Peyer's patch (tissue), 4 donors: ENCODE measurements around the gene NRIP1. TPM values are rescaled to one million over a fixed set of nuclear protein-coding genes. Genes with fewer than 3 reads are reported as not detected.

ENCODE experiments used
- DNase-seq, 3 donors: peaks; one replicate each; pipeline ENCODE4 v3.0.0-alpha.2; 2017 to 2019
- H3K27ac ChIP-seq, 4 donors: fragments of 200-600 bp; sonication (generic); one replicate each; pipeline ENCODE4 v1.5.1; 2016 to 2019
- H3K27me3 ChIP-seq, 2 donors: fragments of 200-600 bp; sonication (generic); one replicate each; pipeline ENCODE4 v1.5.1; 2019
- H3K36me3 ChIP-seq, 3 donors: fragments of 200-600 bp; sonication (generic); one replicate each; pipeline ENCODE4 v1.5.1; 2016 to 2019
- H3K4me1 ChIP-seq, 4 donors: fragments of 200-600 bp; sonication (generic); one replicate each; pipeline ENCODE4 v1.5.1; 2016 to 2019
- H3K4me3 ChIP-seq, 4 donors: fragments of 200-600 bp; sonication (generic); 1 replicate in 3 of 4; 2 replicates in 1 of 4; pipeline ENCODE4 v1.5.1; 2016 to 2019; ENCODE audit warnings: mild to moderate bottlenecking in 1 of 4
- H3K9me3 ChIP-seq, 4 donors: fragments of 200-600 bp; sonication (generic); one replicate each; pipeline ENCODE4 v1.5.1; 2016 to 2019; ENCODE audit warnings: mild to moderate bottlenecking in 1 of 4
- POLR2A ChIP-seq, 2 donors: fragments of 450-650 bp; IDR thresholded peaks; one replicate each; pipeline ENCODE4 v1.5.1; 2017; ENCODE audit warnings: antibody characterized with exemption in 2 of 2, mild to moderate bottlenecking in 2 of 2, moderate library complexity in 2 of 2
- total RNA-seq, 4 donors: library from RNA; depleted of rRNA; stranded (reverse); fragments of >200 nt; gene quantifications; one replicate each; pipeline ENCODE4 v1.1.0, GENCODE V29; 2016
- TF ChIP-seq, protein P1 (sequence below), 6 experiments: fragments of 450-650 bp in 4 of 6; fragments of 200-600 bp in 2 of 6; sonication (generic) in 1 of 6; IDR thresholded peaks; one replicate each; pipeline ENCODE4 v1.5.1; 2017 to 2019; ENCODE audit warnings: antibody characterized with exemption in 6 of 6, mild to moderate bottlenecking in 3 of 6, moderate library complexity in 1 of 6

The NRIP1 gene
- total RNA-seq, 4 donors from 2014 or later, result 37.4 to 72.9 (median 53.6) TPM

- Histone ChIP-seq H3K9me3 (no peaks in the 10 kb centered on the region), H3K27ac (no peak overlapping the region), H3K36me3 (peaks cover 0 to 3% (median 0%) of the 10 kb centered on the region in 3 donors), H3K27me3 (no peaks in the 10 kb centered on the region), H3K4me1 (peaks cover 0 to 7% (median 0%) of the 10 kb centered on the region in 4 donors), H3K4me3 (no peak overlapping the region)
- no peak for TF ChIP-seq POLR2A (IDR thresholded peaks at IDR 0.05)
- TF ChIP-seq, protein P1, sequence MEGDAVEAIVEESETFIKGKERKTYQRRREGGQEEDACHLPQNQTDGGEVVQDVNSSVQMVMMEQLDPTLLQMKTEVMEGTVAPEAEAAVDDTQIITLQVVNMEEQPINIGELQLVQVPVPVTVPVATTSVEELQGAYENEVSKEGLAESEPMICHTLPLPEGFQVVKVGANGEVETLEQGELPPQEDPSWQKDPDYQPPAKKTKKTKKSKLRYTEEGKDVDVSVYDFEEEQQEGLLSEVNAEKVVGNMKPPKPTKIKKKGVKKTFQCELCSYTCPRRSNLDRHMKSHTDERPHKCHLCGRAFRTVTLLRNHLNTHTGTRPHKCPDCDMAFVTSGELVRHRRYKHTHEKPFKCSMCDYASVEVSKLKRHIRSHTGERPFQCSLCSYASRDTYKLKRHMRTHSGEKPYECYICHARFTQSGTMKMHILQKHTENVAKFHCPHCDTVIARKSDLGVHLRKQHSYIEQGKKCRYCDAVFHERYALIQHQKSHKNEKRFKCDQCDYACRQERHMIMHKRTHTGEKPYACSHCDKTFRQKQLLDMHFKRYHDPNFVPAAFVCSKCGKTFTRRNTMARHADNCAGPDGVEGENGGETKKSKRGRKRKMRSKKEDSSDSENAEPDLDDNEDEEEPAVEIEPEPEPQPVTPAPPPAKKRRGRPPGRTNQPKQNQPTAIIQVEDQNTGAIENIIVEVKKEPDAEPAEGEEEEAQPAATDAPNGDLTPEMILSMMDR (IDR thresholded peaks at IDR 0.05), result no peak
- no peak for DNase-seq
Measured at GRCh38 chr21:15011967-15012366, 52.8 kb downstream of the NRIP1 start.

DNA sequence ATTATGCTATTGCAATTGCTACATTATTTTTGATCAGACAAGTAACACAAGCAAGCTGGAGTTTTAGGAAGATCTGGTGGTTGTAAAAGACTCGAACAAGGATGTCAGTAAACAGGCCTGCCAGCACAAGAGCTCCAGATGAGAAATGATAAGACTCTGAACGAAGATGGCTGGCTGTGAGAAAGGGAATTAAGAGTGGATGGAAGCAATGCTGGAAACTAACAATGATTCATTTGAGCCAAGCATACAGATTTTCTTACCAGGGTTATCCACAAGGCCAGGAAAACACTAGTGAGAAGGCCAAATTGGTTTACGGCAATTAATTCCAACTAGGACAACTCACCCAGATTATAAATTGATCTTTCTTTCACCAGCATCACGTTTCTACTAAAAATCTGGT is 54.2 kb downstream of the NRIP1 start:
- Histone ChIP-seq H3K9me3 (no peaks in the 10 kb centered on the region), H3K4me3 (no peak overlapping the region), H3K27ac (no peak overlapping the region), H3K36me3 (peaks cover 0 to 3% (median 0%) of the 10 kb centered on the region in 3 donors), H3K4me1 (peaks cover 0 to 13% (median 0%) of the 10 kb centered on the region in 4 donors), H3K27me3 (no peaks in the 10 kb centered on the region)
- TF ChIP-seq, protein P1 (IDR thresholded peaks at IDR 0.05), result no peak
- TF ChIP-seq POLR2A (IDR thresholded peaks at IDR 0.05), result no peak
- DNase-seq, result no peak

DNA sequence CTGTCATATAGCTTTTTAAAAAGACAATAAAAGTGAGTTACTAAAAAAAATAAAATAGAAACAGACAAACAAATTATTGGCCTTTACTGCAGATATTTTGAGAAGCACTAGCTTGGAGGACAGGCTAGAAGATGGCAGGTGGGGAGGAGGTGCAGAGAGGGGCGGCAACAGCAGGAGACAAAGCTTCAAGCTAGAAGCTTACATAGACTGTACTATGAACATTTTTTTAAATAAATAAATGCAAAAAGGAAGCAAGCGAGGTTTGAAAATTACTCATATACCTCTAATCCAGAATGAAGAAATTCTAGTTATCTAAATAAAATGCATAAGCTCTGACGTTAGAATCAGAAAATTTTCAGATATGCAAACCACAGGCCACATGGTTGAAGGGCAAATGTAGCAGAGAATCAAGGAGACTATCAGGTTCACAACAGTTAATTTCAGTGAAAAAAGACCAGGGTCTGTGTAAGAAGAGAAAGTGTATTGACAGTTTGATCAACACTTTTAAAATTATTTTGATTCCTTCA is 54.9 kb downstream of the NRIP1 start:
- H3K4me3 ChIP-seq, result no peak overlapping the region
- no peaks in the 10 kb centered on the region for H3K27me3 ChIP-seq
- H3K36me3 ChIP-seq, result peaks cover 0 to 3% (median 0%) of the 10 kb centered on the region in 3 donors
- H3K27ac ChIP-seq, result no peak overlapping the region
- H3K9me3 ChIP-seq, result no peaks in the 10 kb centered on the region
- H3K4me1 ChIP-seq, result peaks cover 0 to 21% (median 0%) of the 10 kb centered on the region in 4 donors
- DNase-seq, result no peak
- TF ChIP-seq, protein P1 (IDR thresholded peaks at IDR 0.05), result no peak
- no peak for TF ChIP-seq POLR2A (IDR thresholded peaks at IDR 0.05)

- Histone ChIP-seq H3K27me3 (no peaks in the 10 kb centered on the region), H3K9me3 (no peaks in the 10 kb centered on the region), H3K4me3 (no peak overlapping the region), H3K36me3 (no peaks in the 10 kb centered on the region), H3K4me1 (peaks cover 0 to 39% (median 0%) of the 10 kb centered on the region in 4 donors), H3K27ac (no peak overlapping the region)
- TF ChIP-seq, protein P1 (IDR thresholded peaks at IDR 0.05), result no peak
- no peak for TF ChIP-seq POLR2A (IDR thresholded peaks at IDR 0.05)
- DNase-seq, result no peak
Measured at GRCh38 chr21:15007716-15008296, 57.0 kb downstream of the NRIP1 start.

- peaks cover 0 to 47% (median 0%) of the 10 kb centered on the region in 4 donors for H3K4me1 ChIP-seq
Measured at GRCh38 chr21:15006594-15007230, 58.1 kb downstream of the NRIP1 start.

More at GRCh38 chr21:15006594-15007230, 58.1 kb downstream of the NRIP1 start:
- Histone ChIP-seq H3K27me3 (no peaks in the 10 kb centered on the region), H3K9me3 (no peaks in the 10 kb centered on the region), H3K36me3 (no peaks in the 10 kb centered on the region), H3K27ac (peak overlapping the region in 1 of 4 donors; percentile 1), H3K4me3 (no peak overlapping the region)
- no peak for DNase-seq
- no peak for TF ChIP-seq POLR2A (IDR thresholded peaks at IDR 0.05)
- TF ChIP-seq, protein P1 (IDR thresholded peaks at IDR 0.05), result no peak
